Measurements from ENCODE around the gene CTDSP2.

The CTDSP2 gene

GRCh38 chr12:57793920-57794319 is 52.6 kb downstream of the CTDSP2 start:
- ChIA-PET POLR2A (ENCODE audit: low non-redundant PET) (interaction anchor here (0.8 kb wide), 1 partner anchor 52 kb away, joined by 3 read pairs; no protein-coding TSS in a partner anchor), CTCF (interaction anchor here (0.7 to 1.4 kb wide), 3 partner anchors 10 to 331 kb away, joined by 3 to 4 read pairs (median 4); partner anchors contain the start of gene TSFM)
- DNase-seq (ENCODE audit: low spot score) = peak; percentile 73
- no peak overlapping the region for H3K27ac ChIP-seq
- no peak for TF ChIP-seq CTCF (conservative IDR thresholded peaks at IDR 0.05; ENCODE audit: low read depth)

- no peak for TF ChIP-seq CTCF (conservative IDR thresholded peaks at IDR 0.05; ENCODE audit: low read depth)
Observed at GRCh38 chr12:57783861-57784260, 62.7 kb downstream of the CTDSP2 start.

GRCh38 chr12:57783466-57783801 is 63.1 kb downstream of the CTDSP2 start:
- H3K27ac ChIP-seq = no peak overlapping the region; the same call in 1 of the 2 replicates
- no peak for TF ChIP-seq CTCF (conservative IDR thresholded peaks at IDR 0.05; ENCODE audit: low read depth)
- POLR2A ChIA-PET (ENCODE audit: low non-redundant PET) = no interaction called here
- DNase-seq (ENCODE audit: low spot score) = no peak
- CTCF ChIA-PET = interaction anchor here (1.1 to 1.2 kb wide), 3 partner anchors 10 to 35 kb away, joined by 3 to 9 read pairs (median 3); partner anchors contain the start of genes AVIL and CYP27B1

More at GRCh38 chr12:57783861-57784260, 62.7 kb downstream of the CTDSP2 start:
- DNase-seq (ENCODE audit: low spot score) = no peak
- ChIA-PET CTCF (interaction anchor here (1.2 kb wide), 2 partner anchors 11 to 35 kb away, joined by 3 read pairs; partner anchors contain the start of gene AVIL), POLR2A (ENCODE audit: low non-redundant PET) (no interaction called here)
- H3K27ac ChIP-seq = no peak overlapping the region

GRCh38 chr12:57782608-57783465 is 63.7 kb downstream of the CTDSP2 start, which contains the start of gene TSFM:
Gene TSFM (plus strand): TSS chr12:57782787. CDS start chr12:57782802, 15 bp downstream.
- peak within 1 kb of the TSS; percentile 60 for H3K27ac ChIP-seq
- CTCF ChIA-PET = interaction anchor here (0.6 to 1.2 kb wide), 11 partner anchors 10 to 1692 kb away, joined by 3 to 9 read pairs (median 4); partner anchors contain the start of genes AVIL, CTDSP2 and CYP27B1
- POLR2A ChIA-PET (ENCODE audit: low non-redundant PET) = interaction anchor here (0.6 kb wide), 1 partner anchor 63 kb away, joined by 4 read pairs; no protein-coding TSS in a partner anchor
- peak; percentile 89 for TF ChIP-seq CTCF (conservative IDR thresholded peaks at IDR 0.05; ENCODE audit: low read depth)
- DNase-seq (ENCODE audit: low spot score) = peak; percentile 69

GRCh38 chr12:57782243-57782607 is 64.3 kb downstream of the CTDSP2 start:
- POLR2A ChIA-PET (ENCODE audit: low non-redundant PET) = interaction anchor here (0.6 kb wide), 1 partner anchor 63 kb away, joined by 4 read pairs; no protein-coding TSS in a partner anchor
- H3K27ac ChIP-seq = peak overlapping the region; percentile 60; the same call in 1 of the 2 replicates

More at GRCh38 chr12:57782243-57782607, 64.3 kb downstream of the CTDSP2 start:
- CTCF ChIA-PET = interaction anchor here (0.7 to 1.1 kb wide), 2 partner anchors 26 to 1692 kb away, joined by 4 to 6 read pairs; no protein-coding TSS in a partner anchor
- TF ChIP-seq CTCF (conservative IDR thresholded peaks at IDR 0.05; ENCODE audit: low read depth) = no peak
- DNase-seq (ENCODE audit: low spot score) = no peak
